ENCODE measurements around the gene TGFB3.
"Not testable (repeated sequence)": the region's sequence is repeated elsewhere in the genome, so short reads cannot be mapped to it uniquely, and the experiment has no call there.

The TGFB3 gene

DNA sequence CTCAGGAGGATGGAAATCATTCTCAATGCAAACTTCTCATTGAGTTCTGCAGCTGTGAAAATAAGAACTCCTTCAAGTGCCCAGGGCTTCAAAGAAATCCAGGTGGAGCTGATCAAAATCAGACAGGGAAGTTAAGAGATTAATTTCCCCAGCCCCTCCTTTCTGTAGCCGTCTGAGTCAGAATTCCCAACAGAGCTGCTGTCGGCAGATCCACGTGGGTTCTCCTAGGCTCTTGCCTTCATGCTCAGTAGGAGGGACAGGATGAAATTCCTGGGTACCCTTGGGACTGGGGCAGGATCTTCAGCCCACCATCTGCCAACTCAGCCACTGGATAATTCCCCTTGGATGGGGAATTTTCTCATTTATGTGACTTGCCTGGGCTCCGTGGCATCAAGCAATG is 13.3 kb downstream of the TGFB3 start:
- in situ Hi-C loops (cut with MboI; ENCODE audit: low sequenced_read_pairs), result no loop called here

DNA sequence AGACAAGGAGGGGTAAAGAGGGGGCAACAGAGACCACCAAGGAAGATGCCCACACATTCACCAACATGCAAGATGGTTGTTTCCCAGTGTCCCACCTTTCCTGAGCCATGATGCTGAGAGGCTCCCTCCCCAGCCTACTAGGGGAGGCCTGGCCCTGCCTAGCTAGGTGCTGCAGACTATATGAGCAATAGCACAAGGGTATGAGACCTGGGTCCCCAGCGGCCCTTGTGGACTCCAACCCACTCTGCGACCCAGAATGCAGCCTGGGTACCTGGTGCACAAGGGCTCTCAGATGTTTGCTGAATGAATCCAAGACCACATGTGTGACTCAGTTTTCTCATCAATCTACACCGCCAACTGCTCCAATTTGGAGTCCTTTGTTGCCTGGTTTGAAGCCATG is 13.9 kb downstream of the TGFB3 start:
- in situ Hi-C loops (cut with MboI; ENCODE audit: low sequenced_read_pairs), result no loop called here

DNA sequence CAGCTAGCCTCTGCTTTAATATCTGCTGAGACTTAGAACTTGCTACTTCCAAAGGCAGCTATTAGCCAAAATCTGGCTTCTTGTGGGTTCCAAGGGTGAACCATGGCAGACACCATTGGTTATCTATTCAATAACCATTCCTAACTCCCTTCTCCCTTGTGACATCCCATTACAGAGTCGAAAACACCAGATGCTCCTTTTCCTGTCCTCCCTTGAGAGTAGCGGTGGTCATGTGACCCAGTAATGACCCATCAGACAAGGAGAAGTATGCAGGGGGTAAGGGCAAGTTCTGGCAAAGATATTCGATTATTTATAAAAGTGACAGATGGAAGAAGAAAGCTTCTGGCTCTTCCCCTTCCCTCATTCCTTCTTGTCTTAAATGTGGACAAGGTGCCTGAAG is 20.1 kb downstream of the TGFB3 start:
- in situ Hi-C loops (cut with MboI; ENCODE audit: low sequenced_read_pairs), result no loop called here

DNA sequence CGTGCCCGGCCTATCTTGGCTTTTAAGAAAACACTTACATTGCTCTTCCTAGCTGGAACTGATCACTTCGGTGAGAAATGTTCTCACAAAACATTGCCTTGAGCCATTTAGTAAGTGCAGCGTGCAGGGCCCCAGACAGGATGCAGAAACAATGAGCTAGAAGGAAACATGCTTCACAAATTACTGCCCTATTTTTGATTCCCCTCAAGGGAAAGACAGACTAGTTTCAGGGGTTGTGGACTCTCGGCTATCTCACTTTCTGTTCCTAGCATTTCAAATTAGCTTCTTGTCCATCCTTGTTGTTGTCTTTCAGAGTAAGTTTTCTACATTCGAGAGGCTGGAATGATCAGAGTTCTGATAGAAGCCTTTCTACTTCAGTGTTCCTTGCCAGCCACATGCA is 21.6 kb downstream of the TGFB3 start:
- in situ Hi-C loops (cut with MboI; ENCODE audit: low sequenced_read_pairs), result no loop called here

DNA sequence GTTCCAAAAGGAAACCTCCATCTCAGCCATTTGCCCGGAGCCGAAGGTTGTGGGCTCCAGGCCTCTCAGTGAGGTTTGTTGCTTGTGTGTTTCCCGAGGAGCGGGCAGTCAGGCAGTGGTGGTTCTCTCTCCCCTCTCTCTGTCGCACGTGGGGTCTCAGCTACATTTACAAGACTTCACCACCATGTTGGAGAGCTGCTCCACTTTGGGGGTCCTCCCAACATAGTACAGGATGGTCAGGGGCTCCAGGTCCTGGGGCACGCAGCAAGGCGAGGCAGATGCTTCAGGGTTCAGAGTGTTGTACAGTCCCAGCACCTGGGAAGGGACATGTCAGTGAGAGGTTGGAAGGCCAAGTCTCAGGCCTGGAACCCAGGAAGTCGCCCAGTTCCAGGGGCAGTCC is 22.8 kb downstream of the TGFB3 start:
- in situ Hi-C loops (cut with MboI; ENCODE audit: low sequenced_read_pairs), result no loop called here

DNA sequence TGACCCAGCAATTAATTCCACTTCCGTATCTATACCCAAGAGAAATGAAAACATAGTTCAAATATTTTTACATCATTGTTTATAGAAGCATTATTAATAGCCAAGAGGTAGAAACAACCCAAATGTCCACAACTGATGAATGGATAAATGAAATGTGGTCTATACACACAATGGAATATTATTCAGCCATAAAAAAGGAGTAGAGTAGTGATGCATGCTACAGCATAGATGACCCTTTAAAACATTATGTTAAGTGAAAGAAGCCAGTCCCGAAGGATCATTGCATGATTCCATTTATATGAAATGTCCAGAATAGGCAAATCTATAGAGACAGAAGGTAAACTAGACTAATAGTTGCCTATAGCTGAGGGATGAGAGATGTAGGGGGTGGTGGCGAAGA is 29.3 kb downstream of the TGFB3 start:
- in situ Hi-C loops (cut with MboI; ENCODE audit: low sequenced_read_pairs), result no loop called here

DNA sequence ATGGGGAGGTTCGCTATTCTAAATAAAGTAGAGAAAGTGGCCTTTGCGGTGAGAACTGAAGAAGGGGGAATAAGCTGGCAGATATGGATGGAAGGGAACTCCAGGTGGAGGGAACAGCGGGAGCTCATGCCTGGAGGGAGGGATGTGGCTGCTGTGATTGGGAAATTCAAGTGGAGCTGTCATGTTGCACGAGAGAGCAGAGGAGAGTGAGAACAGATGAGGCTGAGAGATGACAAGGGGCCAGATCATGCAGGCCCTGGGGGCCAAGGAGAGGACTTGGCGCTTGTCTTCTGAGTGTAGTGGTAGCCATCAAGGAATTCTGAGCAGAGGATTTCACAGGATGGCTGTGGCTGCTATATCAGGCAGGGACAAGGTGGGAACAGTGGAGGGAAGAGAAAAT is 35.0 kb downstream of the TGFB3 start:
- in situ Hi-C loops (cut with MboI; ENCODE audit: low sequenced_read_pairs), result no loop called here

DNA sequence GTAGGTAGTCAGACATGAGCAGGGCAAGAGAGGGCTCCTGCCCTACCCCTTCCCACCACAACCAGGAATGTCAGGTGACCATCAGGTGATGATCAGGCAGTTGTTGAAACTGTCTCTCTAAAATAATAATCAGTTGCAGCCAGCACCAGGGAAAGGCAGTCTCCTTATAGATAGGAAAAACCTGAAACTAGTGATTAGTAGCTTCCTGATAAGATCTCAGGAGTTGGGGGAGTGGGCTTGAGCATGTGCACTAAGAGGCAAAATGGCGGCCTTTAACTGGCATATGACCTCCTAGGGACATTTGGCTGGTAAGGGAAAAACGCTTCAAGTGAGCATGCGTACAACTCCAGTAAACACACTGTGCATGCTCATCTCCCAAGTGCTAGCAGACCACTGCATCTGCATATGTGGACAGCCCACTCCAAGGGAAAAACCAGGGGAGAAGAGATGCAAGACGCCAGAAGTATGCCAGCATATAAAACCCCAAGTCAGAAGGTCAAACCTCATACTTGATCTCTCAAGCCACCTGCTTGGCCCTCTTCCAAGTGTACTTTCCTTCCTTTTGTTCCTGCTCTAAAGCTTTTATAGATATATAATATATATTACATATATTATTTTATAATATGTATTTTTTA is 37.1 kb downstream of the TGFB3 start:
- in situ Hi-C loops (cut with MboI; ENCODE audit: low sequenced_read_pairs), result no loop called here

DNA sequence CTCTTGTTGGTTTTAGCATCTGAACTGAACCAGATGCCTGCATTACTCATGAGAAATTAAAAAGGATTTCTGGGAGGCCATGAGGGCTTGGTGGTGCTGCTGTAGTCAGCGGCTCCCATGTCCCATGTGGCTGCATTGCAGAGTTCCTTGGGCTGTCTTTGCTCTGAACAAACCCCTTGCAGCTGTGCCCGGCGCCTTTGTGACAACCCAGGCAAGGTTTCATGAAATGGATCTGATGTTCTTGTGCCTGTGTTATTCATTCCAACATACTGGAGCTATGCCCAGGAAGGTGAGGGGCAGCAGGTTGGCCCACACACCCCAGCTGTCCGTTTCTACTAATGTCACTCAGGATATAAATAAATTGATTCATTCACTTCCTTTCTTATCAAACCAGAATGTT is 40.8 kb downstream of the TGFB3 start:
- in situ Hi-C loops (cut with MboI; ENCODE audit: low sequenced_read_pairs), result no loop called here

DNA sequence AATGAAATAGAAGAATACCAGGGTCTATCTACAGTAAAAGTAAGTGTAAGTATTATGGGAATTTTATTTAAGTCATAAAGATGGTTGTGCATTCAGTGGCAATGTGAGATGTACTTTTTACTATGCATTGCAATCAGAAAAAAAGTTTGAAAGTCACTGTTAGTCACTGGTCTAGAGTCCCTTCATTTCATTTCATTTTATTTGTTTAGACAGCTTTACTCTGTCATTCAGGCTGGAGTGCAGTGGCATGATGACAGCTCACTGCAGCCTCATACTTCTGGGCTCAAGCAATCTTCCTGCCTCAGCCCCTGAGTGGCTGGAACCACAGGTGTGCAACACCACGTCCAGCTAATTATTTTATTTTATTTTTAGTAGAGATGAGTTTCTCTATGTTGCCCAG is 42.6 kb downstream of the TGFB3 start:
- in situ Hi-C loops (cut with MboI; ENCODE audit: low sequenced_read_pairs), result no loop called here

DNA sequence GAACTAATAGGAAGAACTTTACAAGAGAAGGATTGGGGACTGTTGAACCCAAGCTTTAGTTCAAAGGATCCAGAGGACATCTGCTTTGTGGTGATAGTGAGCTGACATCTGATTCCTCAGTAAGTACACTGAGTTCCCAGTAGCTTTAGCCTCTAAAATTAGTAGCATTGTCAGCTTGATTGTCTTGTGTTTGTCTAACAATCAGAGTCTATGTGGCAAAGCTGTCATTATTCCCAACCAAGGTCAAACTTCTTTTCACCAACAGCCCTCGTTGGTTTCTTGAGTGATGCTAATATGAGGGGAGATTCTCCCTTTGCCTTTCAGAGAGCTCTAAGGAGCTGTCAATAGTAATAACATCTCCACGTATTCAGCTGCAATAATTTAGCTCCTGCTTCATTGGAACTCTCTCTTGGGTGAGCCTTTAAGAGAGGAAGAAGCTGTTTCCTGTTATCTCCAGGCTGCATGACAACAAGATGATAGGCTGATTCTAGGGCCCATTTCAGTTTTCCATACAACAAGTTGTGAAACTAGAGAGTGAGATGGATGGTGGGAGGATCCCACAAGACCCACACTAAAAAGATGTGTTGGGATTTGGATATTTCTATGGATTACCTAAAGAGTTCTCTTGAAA is 46.7 kb downstream of the TGFB3 start:
- in situ Hi-C loops (cut with MboI; ENCODE audit: low sequenced_read_pairs), result no loop called here

DNA sequence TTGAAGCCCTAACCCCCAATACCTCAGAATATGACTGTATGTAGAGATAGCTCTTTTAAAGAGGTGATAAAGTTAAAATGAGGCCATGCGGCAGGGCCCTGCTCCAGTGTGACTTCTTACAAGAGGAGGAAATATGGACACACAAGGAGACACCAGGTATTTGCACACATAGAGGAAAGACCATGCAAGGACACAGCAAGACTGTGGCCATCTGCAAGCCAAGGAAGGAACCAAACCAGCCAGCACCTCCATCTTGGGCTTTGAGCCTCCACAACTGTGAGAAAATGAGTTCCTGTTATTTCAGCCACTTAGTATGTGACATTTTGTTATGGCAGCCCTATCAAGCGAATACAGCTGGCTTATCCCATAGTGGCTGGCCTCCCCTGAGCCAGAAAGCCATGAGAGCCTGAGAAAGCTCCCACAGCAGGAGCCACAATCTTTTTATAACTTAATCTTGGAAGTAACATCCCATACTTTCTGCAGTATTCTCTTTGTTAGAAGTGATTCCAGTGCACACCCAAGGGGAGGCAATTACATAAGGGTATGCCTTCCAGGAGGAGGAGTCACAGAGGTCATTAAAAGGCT is 48.0 kb downstream of the TGFB3 start:
- in situ Hi-C loops (cut with MboI; ENCODE audit: low sequenced_read_pairs), result no loop called here

DNA sequence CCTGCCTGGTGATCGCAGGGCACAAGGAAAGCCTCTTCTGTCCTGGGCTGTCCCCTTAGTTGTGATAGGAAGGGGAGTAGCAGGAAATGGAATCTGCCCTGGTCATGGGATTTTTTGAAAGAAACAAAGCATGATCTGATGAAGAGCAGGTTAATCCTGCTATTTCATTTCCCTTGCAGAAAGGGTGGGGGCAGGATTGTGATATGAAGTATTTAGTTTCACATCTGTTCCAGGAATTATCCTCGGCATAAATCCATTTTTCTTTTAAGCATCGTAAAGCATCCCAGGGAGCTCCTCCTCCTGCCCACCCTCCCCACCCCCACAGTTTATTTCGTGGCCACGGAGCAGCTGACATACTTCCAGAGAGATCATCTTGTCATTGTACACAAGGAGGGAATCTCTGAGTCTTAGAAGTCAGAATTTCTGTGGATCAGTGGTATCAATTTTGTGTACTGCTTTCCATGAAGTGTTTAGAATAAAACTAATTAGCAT is 53.1 kb downstream of the TGFB3 start:
- in situ Hi-C loops (cut with MboI; ENCODE audit: low sequenced_read_pairs), result no loop called here

DNA sequence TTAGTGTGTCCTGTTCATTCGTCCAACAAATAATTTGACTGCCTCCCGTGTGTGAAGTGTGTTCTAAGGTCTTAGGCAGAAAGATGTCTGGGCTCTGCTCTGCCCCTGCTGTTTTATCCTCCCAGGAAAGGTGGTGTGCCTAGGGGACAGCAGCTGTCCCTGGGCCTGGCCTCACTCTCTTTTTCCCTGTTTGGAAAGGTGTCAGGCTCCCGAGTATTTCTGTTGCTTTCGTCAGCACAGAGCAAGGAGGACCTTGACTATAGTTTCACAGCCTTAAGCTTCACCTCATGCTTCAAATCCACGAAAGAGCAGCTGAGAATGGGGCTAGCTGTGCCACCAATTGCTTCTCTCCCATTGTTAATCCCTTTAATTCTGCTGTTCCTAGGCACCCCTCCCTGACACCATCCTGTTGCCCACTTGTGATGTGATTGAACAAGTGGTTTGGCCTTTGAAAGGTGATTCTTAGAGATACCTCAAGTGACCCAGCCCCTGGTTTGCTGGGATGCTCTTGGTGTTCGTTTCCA is 54.2 kb downstream of the TGFB3 start:
- in situ Hi-C loops (cut with MboI; ENCODE audit: low sequenced_read_pairs), result no loop called here

DNA sequence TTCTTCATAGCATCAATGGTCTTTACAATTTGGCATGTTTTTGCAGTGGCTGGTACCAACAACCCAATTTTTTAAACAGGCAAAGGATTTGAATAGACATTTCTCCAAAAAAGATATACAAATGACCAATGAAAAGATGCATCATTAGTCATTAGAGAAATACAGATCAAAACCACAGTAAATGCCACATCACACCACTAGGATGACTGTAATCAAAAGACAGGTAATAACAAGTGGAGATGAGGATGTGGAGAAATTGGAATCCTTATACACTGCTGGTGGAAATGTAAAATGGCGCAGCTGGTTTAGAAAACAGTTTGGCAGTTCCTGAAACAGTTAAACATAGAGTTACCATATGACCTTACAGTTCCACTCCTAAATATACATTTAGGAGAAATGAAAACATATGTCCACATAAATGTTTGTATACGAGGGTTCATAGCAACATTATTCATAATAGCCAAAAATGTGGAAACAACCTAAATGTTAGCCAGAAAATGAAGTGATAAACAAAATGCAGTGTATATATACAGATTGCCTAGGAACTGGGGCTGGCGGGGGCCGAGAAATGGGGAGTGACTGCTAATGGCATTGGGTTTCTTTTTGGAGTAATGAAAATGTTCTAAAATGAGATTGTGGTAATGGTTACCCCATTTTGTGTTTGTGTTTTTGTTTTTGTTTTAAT is 55.2 kb downstream of the TGFB3 start:
- in situ Hi-C loops (cut with MboI; ENCODE audit: low sequenced_read_pairs), result no loop called here

DNA sequence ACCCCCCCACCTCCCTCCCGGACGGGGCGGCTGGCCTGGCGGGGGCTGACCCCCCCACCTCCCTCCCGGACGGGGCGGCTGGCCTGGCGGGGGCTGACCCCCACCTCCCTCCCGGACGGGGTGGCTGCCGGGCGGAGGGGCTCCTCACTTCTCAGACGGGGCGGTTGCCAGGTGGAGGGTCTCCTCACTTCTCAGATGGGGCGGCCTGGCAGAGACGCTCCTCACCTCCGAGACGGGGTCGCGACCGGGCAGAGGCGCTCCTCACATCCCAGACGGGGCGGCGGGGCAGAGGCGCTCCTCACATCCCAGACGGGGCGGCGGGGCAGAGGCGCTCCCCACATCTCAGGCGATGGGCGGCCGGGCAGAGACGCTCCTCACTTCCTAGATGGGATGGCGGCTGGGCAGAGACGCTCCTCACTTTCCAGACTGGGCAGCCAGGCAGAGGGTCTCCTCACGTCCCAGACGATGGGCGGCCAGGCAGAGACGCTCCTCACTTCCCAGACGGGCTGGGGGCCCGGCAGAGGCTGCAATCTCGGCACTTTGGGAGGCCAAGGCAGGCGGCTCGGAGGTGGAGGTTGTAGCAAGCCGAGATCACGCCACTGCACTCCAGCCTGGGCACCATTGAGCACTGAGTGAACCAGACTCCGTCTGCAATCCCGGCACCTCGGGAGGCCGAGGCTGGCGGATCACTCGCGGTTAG is 56.5 kb downstream of the TGFB3 start:
- in situ Hi-C loops (cut with MboI; ENCODE audit: low sequenced_read_pairs), result not testable (repeated sequence)

DNA sequence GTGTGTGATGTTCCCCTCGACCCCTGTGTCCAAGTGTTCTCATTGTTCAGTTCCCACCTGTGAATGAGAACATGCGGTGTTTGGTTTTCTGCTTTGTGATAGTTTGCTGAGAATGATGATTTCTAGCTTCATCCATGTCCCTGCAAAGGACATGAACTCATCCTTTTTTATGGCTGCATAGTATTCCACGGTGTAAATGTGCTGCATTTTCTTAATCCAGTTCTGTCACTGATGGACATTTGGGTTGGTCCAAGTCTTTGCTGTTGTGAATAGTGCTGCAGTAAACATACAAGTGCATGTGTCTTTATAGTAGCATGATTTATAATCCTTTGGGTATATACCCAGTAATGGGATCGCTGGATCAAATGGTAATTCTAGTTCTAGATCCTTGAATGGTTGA is 61.4 kb downstream of the TGFB3 start:
- in situ Hi-C loops (cut with MboI; ENCODE audit: low sequenced_read_pairs), result not testable (repeated sequence)

DNA sequence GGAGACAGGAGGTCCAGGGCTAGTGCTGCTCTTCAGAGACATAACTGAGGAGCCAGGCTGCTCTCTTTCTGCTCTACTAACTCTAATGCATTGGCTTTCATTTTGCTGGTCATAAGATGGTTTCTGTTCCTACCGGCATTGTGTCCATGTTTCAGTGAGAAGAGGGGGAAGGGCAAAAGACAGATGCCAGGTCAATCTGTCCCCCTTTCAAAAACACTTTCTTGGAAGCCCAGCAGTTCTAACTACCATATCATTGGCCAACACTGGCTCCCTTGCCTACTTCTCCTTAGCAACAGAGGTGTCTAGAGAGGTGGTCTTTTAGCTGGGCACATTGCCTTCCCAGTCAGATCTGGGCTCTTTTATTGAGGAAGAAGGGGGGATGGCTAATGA is 63.9 kb downstream of the TGFB3 start:
- in situ Hi-C loops (cut with MboI; ENCODE audit: low sequenced_read_pairs), result no loop called here

DNA sequence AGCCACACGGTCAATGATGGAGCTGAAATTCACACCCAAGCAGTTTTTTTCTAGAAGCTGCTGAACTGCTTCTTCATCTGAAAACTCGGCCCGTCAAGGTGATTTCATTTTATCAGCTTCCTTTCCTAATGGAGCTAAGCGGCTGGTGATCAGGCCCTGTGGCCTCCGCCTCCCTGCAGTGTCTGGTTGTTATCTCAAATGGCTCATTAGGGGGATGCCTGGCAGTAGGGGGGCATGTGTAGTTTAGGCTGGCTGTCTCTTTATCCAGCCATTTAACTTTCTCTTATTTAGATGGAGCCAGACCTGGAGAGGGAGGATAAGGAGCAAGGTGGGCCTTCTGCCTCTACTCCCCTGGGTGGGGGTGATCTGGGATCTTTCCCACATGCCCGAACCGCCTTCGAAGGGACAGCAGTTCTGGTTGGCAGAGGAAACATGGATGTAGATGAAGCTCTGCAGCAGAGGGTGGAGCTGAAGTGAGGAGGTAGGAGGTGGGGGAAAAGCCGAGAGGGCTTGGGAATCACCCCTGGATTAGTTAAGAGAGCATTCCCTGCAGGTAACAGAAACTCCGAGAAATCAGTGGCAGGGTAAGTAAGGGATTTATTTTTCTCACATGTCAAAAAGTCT is 64.4 kb downstream of the TGFB3 start:
- in situ Hi-C loops (cut with MboI; ENCODE audit: low sequenced_read_pairs), result no loop called here

DNA sequence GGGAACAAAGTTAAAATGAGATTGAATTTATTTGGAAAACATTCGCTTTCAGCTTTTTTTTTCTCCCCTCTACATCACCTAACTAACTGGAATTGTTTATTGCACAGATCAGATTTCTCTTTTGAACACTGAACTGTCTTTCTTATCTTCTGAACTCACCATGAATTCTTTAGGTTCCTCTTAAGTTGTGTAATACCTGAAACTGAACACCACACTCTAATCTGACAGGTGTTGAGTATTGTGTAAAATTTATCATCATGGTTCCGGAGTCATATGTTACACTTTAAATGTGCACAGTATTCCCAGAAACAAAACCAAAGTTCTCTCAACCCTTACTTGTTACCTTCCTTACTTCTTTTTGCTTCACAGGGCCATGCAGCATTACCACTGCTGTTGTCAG is 66.8 kb downstream of the TGFB3 start:
- in situ Hi-C loops (cut with MboI; ENCODE audit: low sequenced_read_pairs), result no loop called here

DNA sequence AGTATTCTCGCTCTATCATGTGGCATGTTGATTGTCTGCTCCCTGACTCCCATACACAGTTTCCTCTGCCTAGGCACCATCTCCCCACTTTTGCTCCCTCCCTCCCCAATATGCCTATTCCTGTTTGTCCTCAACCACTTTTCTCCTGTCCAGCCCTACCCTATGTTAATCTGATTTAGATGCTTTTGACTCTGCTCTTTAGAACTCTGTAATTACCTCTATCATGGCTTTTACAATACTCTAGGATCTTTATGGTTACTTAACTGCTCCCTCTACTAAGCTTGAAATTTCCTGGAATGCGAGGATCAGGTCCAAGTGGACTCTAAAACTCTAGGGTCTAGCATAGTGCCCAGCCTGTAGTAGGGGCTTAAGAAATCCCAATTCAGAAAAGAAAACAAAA is 68.6 kb downstream of the TGFB3 start:
- in situ Hi-C loops (cut with MboI; ENCODE audit: low sequenced_read_pairs), result no loop called here
